ENCODE measurements around the gene TMEM165. TPM values are rescaled to one million over a fixed set of nuclear protein-coding genes. Genes with fewer than 3 reads are reported as not detected.

TMEM165 gene
- total and polyA plus RNA-seq, 2 donors (not counting 1 experiment from before 2014, with no cell fraction given): 26.3 to 110 TPM

GRCh38 chr4:55367084-55367722 lies 28.6 kb upstream of the TMEM165 start:
- ChIA-PET CTCF (interaction anchor here (2.3 kb wide), 1 partner anchor 21 kb away, joined by 5 read pairs; the partner anchor contains the start of gene SRD5A3), POLR2A (no interaction called here)
- no peaks in the 10 kb centered on the region for H3K4me1 ChIP-seq (ENCODE audit: control insufficient read depth in 2 of 2, insufficient read depth in 2 of 2, low read length in 2 of 2)
- H3K27me3 ChIP-seq (replicated peaks in 1 of 4; ENCODE audit: control extremely low read depth in 1 of 4, control insufficient read depth in 3 of 4, insufficient read depth in 4 of 4, low read length in 3 of 4): no peaks in the 10 kb centered on the region
- TF ChIP-seq EZH2 (IDR thresholded peaks at IDR 0.05; ENCODE audit: borderline replicate concordance, insufficient read depth, low read depth, low read length, poor library complexity, severe bottlenecking): no peak
- no peak for TF ChIP-seq CTCF (IDR thresholded peaks at IDR 0.05)
- Mint-ChIP-seq H3K4me1 (no peaks in the 10 kb centered on the region), H3K4me3 (no peak overlapping the region), H3K27ac (no peak overlapping the region), H3K9me3 (ENCODE audit: insufficient read depth) (no peaks in the 10 kb centered on the region), H3K27me3 (no peaks in the 10 kb centered on the region)
- peaks cover 0 to 6% of the 10 kb centered on the region in 2 experiments for H3K36me3 ChIP-seq (replicated peaks in 1 of 2; ENCODE audit: control extremely low read depth in 1 of 2, control insufficient read depth in 1 of 2, extremely low read depth in 1 of 2, insufficient read depth in 2 of 2, low read length in 1 of 2)
- WGBS (ENCODE audit: insufficient coverage): 100% methylated on average over 2 of the region's 6 CpGs
- no peak overlapping the region for H3K9ac ChIP-seq (ENCODE audit: low read length)
- no peaks in the 10 kb centered on the region for H3K9me3 ChIP-seq (ENCODE audit: control extremely low read depth in 1 of 3, control insufficient read depth in 2 of 3, insufficient read depth in 1 of 3, low read length in 2 of 3)
- DNase-seq (no peak), ATAC-seq (ENCODE audit: low read depth) (no peak)
- intact Hi-C loops (cut with micrococcal nuclease): no loop called here
- no peaks in the 10 kb centered on the region for H4K20me1 ChIP-seq (ENCODE audit: control insufficient read depth, insufficient read depth, low read length, poor library complexity, severe bottlenecking)
- no peaks in the 10 kb centered on the region for H3K79me2 ChIP-seq (ENCODE audit: control insufficient read depth, insufficient read depth, low read length)
- H3K4me3 ChIP-seq (ENCODE audit: control extremely low read depth in 1 of 5, extremely low read depth in 1 of 5, insufficient read depth in 1 of 5, low read depth in 2 of 5, low read length in 4 of 5): no peak overlapping the region
- H2AFZ ChIP-seq (ENCODE audit: insufficient read depth, low read depth, low read length, poor library complexity, severe bottlenecking): no peak overlapping the region
- no peak overlapping the region for H3K27ac ChIP-seq (ENCODE audit: low read length in 2 of 2)
- H3K4me2 ChIP-seq (replicated peaks; ENCODE audit: low read depth, low read length, poor library complexity, severe bottlenecking): no peak overlapping the region

GRCh38 chr4:55369968-55370367 lies 25.8 kb upstream of the TMEM165 start:
- Histone ChIP-seq H2AFZ (ENCODE audit: insufficient read depth, low read depth, low read length, poor library complexity, severe bottlenecking) (no peak overlapping the region), H3K27me3 (replicated peaks in 1 of 4; ENCODE audit: control extremely low read depth in 1 of 4, control insufficient read depth in 3 of 4, insufficient read depth in 4 of 4, low read length in 3 of 4) (no peaks in the 10 kb centered on the region), H3K9ac (ENCODE audit: low read length) (no peak overlapping the region), H3K79me2 (ENCODE audit: control insufficient read depth, insufficient read depth, low read length) (no peaks in the 10 kb centered on the region), H3K9me3 (ENCODE audit: control extremely low read depth in 1 of 3, control insufficient read depth in 2 of 3, insufficient read depth in 1 of 3, low read length in 2 of 3) (no peaks in the 10 kb centered on the region), H4K20me1 (ENCODE audit: control insufficient read depth, insufficient read depth, low read length, poor library complexity, severe bottlenecking) (no peaks in the 10 kb centered on the region), H3K4me3 (ENCODE audit: control extremely low read depth in 1 of 5, extremely low read depth in 1 of 5, insufficient read depth in 1 of 5, low read depth in 2 of 5, low read length in 4 of 5) (no peak overlapping the region), H3K4me1 (ENCODE audit: control insufficient read depth in 2 of 2, insufficient read depth in 2 of 2, low read length in 2 of 2) (no peaks in the 10 kb centered on the region), H3K4me2 (replicated peaks; ENCODE audit: low read depth, low read length, poor library complexity, severe bottlenecking) (no peak overlapping the region), H3K36me3 (replicated peaks in 1 of 2; ENCODE audit: control extremely low read depth in 1 of 2, control insufficient read depth in 1 of 2, extremely low read depth in 1 of 2, insufficient read depth in 2 of 2, low read length in 1 of 2) (peaks cover 0 to 6% of the 10 kb centered on the region in 2 experiments), H3K27ac (ENCODE audit: low read length in 2 of 2) (no peak overlapping the region)
- Mint-ChIP-seq H3K4me3 (no peak overlapping the region), H3K27me3 (no peaks in the 10 kb centered on the region), H3K27ac (no peak overlapping the region), H3K4me1 (no peaks in the 10 kb centered on the region), H3K9me3 (ENCODE audit: insufficient read depth) (no peaks in the 10 kb centered on the region)
- WGBS (ENCODE audit: insufficient coverage): 100% methylated on average over 1 of the region's 2 CpGs
- DNase-seq: no peak
- TF ChIP-seq EZH2 (IDR thresholded peaks at IDR 0.05; ENCODE audit: borderline replicate concordance, insufficient read depth, low read depth, low read length, poor library complexity, severe bottlenecking) (no peak), CTCF (IDR thresholded peaks at IDR 0.05) (no peak)
- ChIA-PET POLR2A (no interaction called here), CTCF (interaction anchor here (0.7 kb wide), 1 partner anchor 18 kb away, joined by 3 read pairs; no protein-coding TSS in a partner anchor)
- no peak for ATAC-seq (ENCODE audit: low read depth)
- intact Hi-C loops (cut with micrococcal nuclease): no loop called here

Data from B cell (primary cell).